ENCODE measurements around the gene ATP2B3. TPM values are rescaled to one million over a fixed set of nuclear protein-coding genes. Genes with fewer than 3 reads are reported as not detected.

ATP2B3 gene
- total RNA-seq, 4 donors from 2014 or later: 0.09 to 3.5 TPM; not detected in 2

- Histone ChIP-seq H3K9me3 (no peaks in the 10 kb centered on the region), H3K27ac (no peak overlapping the region), H3K27me3 (peaks cover 0 to 9% of the 10 kb centered on the region in 2 donors), H3K4me1 (no peaks in the 10 kb centered on the region), H3K36me3 (no peaks in the 10 kb centered on the region), H3K4me3 (no peak overlapping the region)
- DNase-seq: no peak
- no peak for TF ChIP-seq CTCF (IDR thresholded peaks at IDR 0.05)
- TF ChIP-seq POLR2A (IDR thresholded peaks at IDR 0.05): no peak
- intact Hi-C loops (cut with DNase I; ENCODE audit: low total_unique reads): no loop called here
Measured at GRCh38 chrX:153524234-153524633, 6.8 kb downstream of the ATP2B3 start.

GRCh38 chrX:153525451-153525850 lies 8.0 kb downstream of the ATP2B3 start:
- no peak for TF ChIP-seq POLR2A (IDR thresholded peaks at IDR 0.05)
- TF ChIP-seq CTCF (IDR thresholded peaks at IDR 0.05): no peak

GRCh38 chrX:153526042-153526441 lies 8.6 kb downstream of the ATP2B3 start:
- Histone ChIP-seq H3K4me1 (no peaks in the 10 kb centered on the region), H3K27me3 (peaks cover 0 to 9% of the 10 kb centered on the region in 2 donors), H3K27ac (no peak overlapping the region), H3K9me3 (no peaks in the 10 kb centered on the region), H3K36me3 (no peaks in the 10 kb centered on the region), H3K4me3 (no peak overlapping the region)
- TF ChIP-seq POLR2A (IDR thresholded peaks at IDR 0.05) (no peak), CTCF (IDR thresholded peaks at IDR 0.05) (no peak)
- intact Hi-C loops (cut with DNase I; ENCODE audit: low total_unique reads): no loop called here
- no peak for DNase-seq

More at GRCh38 chrX:153525451-153525850, 8.0 kb downstream of the ATP2B3 start:
- Histone ChIP-seq H3K27me3 (peaks cover 0 to 9% of the 10 kb centered on the region in 2 donors), H3K9me3 (no peaks in the 10 kb centered on the region), H3K36me3 (no peaks in the 10 kb centered on the region), H3K4me1 (no peaks in the 10 kb centered on the region), H3K4me3 (no peak overlapping the region), H3K27ac (no peak overlapping the region)
- no peak for DNase-seq
- intact Hi-C loops (cut with DNase I; ENCODE audit: low total_unique reads): no loop called here

GRCh38 chrX:153526801-153527200 lies 9.4 kb downstream of the ATP2B3 start:
- TF ChIP-seq POLR2A (IDR thresholded peaks at IDR 0.05) (no peak), CTCF (IDR thresholded peaks at IDR 0.05) (no peak)
- Histone ChIP-seq H3K4me1 (no peaks in the 10 kb centered on the region), H3K9me3 (no peaks in the 10 kb centered on the region), H3K4me3 (no peak overlapping the region), H3K27ac (no peak overlapping the region), H3K27me3 (peaks cover 0 to 9% of the 10 kb centered on the region in 2 donors), H3K36me3 (no peaks in the 10 kb centered on the region)
- intact Hi-C loops (cut with DNase I; ENCODE audit: low total_unique reads): no loop called here
- no peak for DNase-seq

GRCh38 chrX:153527208-153527607 lies 9.8 kb downstream of the ATP2B3 start:
- Histone ChIP-seq H3K27ac (no peak overlapping the region), H3K36me3 (no peaks in the 10 kb centered on the region), H3K4me3 (no peak overlapping the region), H3K4me1 (no peaks in the 10 kb centered on the region), H3K9me3 (no peaks in the 10 kb centered on the region), H3K27me3 (peaks cover 0 to 9% of the 10 kb centered on the region in 2 donors)
- TF ChIP-seq POLR2A (IDR thresholded peaks at IDR 0.05) (no peak), CTCF (IDR thresholded peaks at IDR 0.05) (no peak)
- intact Hi-C loops (cut with DNase I; ENCODE audit: low total_unique reads): no loop called here
- DNase-seq: no peak
